ENCODE measurements around the gene ME2.
A peak's percentile ranks its signal among the peaks of the same experiment; 100 is the strongest.
"Not testable (repeated sequence)": the region's sequence is repeated elsewhere in the genome, so short reads cannot be mapped to it uniquely, and the experiment has no call there.

Gene ME2

GRCh38 chr18:50861617-50862016 lies 17.3 kb upstream of the ME2 start:
- DNase-seq (ENCODE audit: low read depth) = no peak

- DNase-seq (ENCODE audit: low read depth) = no peak
Observed at GRCh38 chr18:50862401-50862800, 16.5 kb upstream of the ME2 start.

- DNase-seq (ENCODE audit: low read depth) = no peak
Observed at GRCh38 chr18:50863840-50864375, 15.0 kb upstream of the ME2 start.

- no peak for DNase-seq (ENCODE audit: low read depth)
Observed at GRCh38 chr18:50866765-50867164, 12.2 kb upstream of the ME2 start.

- no peak for DNase-seq (ENCODE audit: low read depth)
Observed at GRCh38 chr18:50869150-50869549, 9.8 kb upstream of the ME2 start.

- no peak for DNase-seq (ENCODE audit: low read depth)
Observed at GRCh38 chr18:50870138-50870845, 8.6 kb upstream of the ME2 start.

- no peak for DNase-seq (ENCODE audit: low read depth)
Observed at GRCh38 chr18:50871846-50872245, 7.1 kb upstream of the ME2 start.

GRCh38 chr18:50875966-50876536 lies 2.9 kb upstream of the ME2 start:
- no peak for DNase-seq (ENCODE audit: low read depth)

- no peak for DNase-seq (ENCODE audit: low read depth)
Observed at GRCh38 chr18:50877545-50878265, 1.2 kb upstream of the ME2 start.

GRCh38 chr18:50879302-50880118 lies 592 bp downstream of the ME2 start:
- peak; percentile 9 for DNase-seq (ENCODE audit: low read depth)

- DNase-seq (ENCODE audit: low read depth) = no peak
Observed at GRCh38 chr18:50880119-50880465, 1.2 kb downstream of the ME2 start.

GRCh38 chr18:50880944-50881343 lies 2.0 kb downstream of the ME2 start:
- DNase-seq (ENCODE audit: low read depth) = not testable (repeated sequence)

- no peak for DNase-seq (ENCODE audit: low read depth)
Observed at GRCh38 chr18:50886929-50887328, 8.0 kb downstream of the ME2 start.

GRCh38 chr18:50895350-50896045 lies 16.6 kb downstream of the ME2 start:
- no peak for DNase-seq (ENCODE audit: low read depth)

GRCh38 chr18:50896093-50896492 lies 17.2 kb downstream of the ME2 start:
- DNase-seq (ENCODE audit: low read depth) = no peak

- DNase-seq (ENCODE audit: low read depth) = no peak
Observed at GRCh38 chr18:50898919-50899318, 20.0 kb downstream of the ME2 start.

GRCh38 chr18:50902797-50903196 lies 23.9 kb downstream of the ME2 start:
- DNase-seq (ENCODE audit: low read depth) = no peak

- no peak for DNase-seq (ENCODE audit: low read depth)
Observed at GRCh38 chr18:50906843-50907242, 27.9 kb downstream of the ME2 start.

- no peak for DNase-seq (ENCODE audit: low read depth)
Observed at GRCh38 chr18:50909261-50909660, 30.3 kb downstream of the ME2 start.

GRCh38 chr18:50911006-50911405 lies 32.1 kb downstream of the ME2 start:
- no peak for DNase-seq (ENCODE audit: low read depth)

- DNase-seq (ENCODE audit: low read depth) = no peak
Observed at GRCh38 chr18:50917021-50917420, 38.1 kb downstream of the ME2 start.

- DNase-seq (ENCODE audit: low read depth) = no peak
Observed at GRCh38 chr18:50918153-50918552, 39.2 kb downstream of the ME2 start.
